Right lung (tissue), 10 donors: Measurements from ENCODE around the gene RAB19. TPM values are rescaled to one million over a fixed set of nuclear protein-coding genes. Genes with fewer than 3 reads are reported as not detected.
A peak's percentile ranks its signal among the peaks of the same experiment; 100 is the strongest.

Experiments used
- DNase-seq, 2 donors: peaks; one replicate each; pipeline ENCODE4 v3.0.0-alpha.2; 2013
- long read RNA-seq, 8 donors: transcript quantifications; one replicate each; lab custom pipeline, GENCODE V29; 2026
- polyA plus RNA-seq, 5 donors: library from polyadenylated mRNA; unstranded; fragments of 120-200 nt; gene quantifications; one replicate each; pipeline versions ENCODE4 v1.2.1 to v1.2.3, GENCODE V29; 2013; ENCODE audit warnings: inconsistent platforms in 1 of 5, low replicate concordance in 1 of 5; ENCODE audit not compliant: insufficient read length in 5 of 5, insufficient read depth in 1 of 5

RAB19 gene, protein sequence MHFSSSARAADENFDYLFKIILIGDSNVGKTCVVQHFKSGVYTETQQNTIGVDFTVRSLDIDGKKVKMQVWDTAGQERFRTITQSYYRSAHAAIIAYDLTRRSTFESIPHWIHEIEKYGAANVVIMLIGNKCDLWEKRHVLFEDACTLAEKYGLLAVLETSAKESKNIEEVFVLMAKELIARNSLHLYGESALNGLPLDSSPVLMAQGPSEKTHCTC
- polyA plus RNA-seq, result 1 to 10 TPM in 4 of 5 donors, under 1 TPM in 1; 0.52 to 1.7 (median 1.1) TPM
- long read RNA-seq, donor 1, partial matches to known transcripts, result 0 of 1 reads
- long read RNA-seq, donor 1, other reads (novel, unspliced or antisense), result 0 of 1 reads
- long read RNA-seq, donor 2, result 0 reads
- long read RNA-seq, donor 3, result 0 reads
- long read RNA-seq, donor 4, result 0 reads
- long read RNA-seq, donor 5, result 0 reads
- long read RNA-seq, donor 6, result 0 reads
- long read RNA-seq, donor 7, result 0 reads
- long read RNA-seq, donor 8, result 0 reads

DNA sequence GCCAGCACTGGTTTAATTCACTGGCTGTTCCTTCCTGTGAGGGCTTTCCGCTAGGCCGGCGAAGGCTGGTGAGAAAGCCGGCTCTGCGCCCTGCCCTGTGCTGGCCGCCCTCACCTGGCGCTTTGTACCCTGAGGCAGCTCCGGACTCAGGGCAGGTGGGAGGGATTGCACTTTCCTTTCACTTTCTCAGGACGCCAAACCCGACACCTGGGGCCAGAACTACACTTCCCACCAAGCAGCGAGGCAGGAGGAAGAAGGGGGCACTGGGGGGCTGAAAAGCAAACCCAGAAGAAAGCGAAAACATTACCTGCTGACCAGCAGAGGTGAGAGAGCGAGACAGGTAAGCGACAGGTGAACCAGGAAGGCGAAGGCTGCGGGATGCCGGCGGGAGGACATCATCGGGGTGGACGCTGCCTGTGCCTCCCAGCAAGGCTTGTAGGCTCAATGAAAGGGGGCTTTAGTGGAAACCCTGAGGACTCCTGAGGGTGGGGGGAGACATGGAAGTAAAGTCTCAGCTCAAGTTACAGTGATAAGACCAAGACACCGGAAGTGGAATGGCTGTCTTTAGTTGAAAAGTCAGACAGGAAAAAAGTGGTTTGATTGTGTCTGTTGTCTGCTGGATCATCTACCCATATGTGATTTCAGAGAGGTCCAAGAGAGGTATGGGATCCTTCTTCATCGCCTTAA, at the start of gene RAB19:
Gene RAB19 (plus strand): TSS at position 181 of the 687 bp plus-strand sequence. CDS start 3,589 bp downstream, outside the sequence.
- peak in 1 of 2 donors; percentile 29 for DNase-seq

DNA sequence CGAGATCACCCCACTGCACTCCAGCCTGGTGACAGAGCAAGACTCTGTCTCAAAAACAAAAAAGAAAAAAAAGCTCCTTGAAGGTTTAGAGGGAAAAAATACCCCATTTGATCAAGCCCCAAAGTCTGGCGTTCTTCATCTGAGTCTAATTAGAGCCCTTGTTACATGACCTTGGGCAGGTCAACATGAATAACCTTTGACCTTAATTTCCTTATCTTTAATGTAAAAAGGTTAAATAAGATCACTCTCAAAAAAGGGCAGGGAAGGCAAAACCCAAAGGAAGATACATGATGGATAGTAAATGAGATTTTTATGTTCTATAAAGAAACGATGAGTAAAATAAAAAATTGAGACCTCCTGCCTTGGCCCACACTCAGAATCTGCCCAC, 45.8 kb upstream of the RAB19 start:
- DNase-seq, result no peak

DNA sequence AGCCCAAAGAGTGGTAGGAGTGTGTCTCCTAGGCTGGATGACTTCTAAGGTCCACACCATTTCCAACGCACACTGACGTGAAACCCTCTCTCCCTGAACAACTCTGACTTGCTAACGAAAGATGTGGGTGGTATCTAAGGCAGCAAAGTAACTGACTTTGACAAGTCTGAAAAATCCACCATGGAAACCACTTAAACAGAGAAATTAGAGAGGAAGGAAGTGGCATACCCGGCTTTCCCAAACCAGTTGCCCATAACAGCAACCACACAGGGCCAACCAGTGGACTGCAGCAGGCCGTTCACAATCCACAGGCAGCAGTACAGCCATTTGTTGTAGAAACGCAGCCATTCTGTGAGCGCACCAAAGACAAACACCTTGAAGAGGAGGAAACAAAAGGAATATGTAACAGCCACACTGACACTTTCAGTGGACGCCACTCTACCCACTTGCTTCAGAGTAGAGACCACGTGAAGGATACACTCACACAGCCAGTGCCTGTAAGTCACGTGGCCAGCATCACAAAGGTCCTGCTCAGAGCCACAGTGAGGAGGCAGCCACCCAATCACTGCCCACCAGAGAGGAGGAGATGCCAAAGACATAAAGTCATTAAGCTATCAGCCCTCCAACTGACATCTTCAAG, 45.3 kb upstream of the RAB19 start:
- no peak for DNase-seq

DNA sequence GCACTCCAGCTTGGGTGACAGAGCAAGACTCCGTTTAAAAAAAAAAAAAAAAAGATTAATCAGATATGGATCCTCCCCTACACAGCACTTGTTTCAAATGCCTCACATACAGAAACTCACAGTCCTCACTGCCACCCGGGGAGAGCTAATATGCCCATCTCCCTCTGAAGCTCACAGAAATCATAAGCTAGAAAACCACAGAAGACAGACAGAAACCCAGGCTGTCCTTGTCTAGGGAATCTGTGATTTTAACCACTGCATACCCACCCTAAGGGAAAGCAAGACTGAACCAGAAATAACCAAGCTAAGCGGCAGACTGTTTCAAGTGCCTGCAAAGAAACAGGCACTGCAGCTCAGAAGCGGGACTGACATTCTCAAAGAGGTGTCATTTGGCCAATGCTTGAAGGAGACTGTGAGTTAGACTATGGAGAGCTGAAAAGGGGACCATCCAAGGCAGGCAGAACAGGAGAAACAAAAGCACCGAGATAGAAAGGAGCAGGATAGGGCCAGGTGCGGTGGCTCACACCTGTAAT, 43.1 kb upstream of the RAB19 start:
- no peak for DNase-seq

DNA sequence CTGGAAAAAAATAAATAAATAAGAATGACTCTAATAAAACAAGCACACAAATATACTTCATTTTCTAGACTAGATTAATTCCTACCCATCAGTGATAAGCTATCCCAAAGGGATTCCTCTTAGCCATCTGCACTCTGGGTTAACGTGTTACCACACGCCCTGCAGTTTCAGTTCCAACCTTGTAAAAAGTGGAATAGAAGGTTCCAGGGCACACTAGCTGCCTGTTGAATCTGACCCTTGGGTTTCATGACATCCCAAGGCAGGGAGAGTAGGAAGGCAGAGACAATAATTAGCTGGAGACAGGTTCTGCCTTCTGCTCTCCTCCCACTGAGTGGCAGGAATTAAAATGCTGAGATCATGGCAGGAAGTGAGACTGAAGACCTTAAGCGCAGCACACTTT, 39.0 kb upstream of the RAB19 start:
- DNase-seq, result no peak

DNA sequence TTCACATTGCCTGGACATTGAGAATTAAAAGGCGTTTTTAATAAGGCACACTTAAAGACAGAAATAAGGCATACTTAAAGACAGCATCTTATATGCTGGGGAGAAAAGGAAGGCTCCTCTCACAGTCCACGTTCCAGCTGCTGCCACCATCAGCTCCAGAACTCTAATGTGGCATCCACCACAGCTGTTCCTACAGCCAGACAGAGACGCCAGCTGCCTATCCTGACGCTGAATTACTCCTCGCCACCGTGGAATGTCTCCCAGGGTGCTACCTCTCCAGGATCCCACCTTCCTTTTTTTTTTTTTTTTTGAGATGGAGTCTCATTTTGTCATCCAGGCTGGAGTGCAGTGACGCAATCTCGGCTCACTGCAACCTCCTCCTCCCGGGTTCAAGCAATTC, 36.3 kb upstream of the RAB19 start:
- no peak for DNase-seq

DNA sequence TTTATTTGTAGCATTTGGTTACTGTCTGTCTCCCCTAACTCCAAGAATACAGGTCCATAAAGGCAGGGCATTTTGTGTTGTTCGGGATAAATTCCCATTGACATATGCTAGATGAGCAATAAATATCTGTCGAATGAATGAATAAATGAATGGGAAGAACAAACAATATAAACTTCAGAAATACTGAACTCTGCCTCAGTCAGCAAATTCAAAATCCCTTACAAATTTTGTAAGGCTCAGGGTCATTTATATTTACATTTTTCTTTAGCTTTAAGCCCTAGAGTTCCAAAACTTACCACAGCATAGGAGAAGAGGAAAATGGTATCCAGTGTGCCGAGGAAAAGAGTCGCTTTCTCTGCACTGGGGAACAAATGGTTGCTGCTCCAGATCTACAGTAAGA, 34.6 kb upstream of the RAB19 start:
- DNase-seq, result no peak

DNA sequence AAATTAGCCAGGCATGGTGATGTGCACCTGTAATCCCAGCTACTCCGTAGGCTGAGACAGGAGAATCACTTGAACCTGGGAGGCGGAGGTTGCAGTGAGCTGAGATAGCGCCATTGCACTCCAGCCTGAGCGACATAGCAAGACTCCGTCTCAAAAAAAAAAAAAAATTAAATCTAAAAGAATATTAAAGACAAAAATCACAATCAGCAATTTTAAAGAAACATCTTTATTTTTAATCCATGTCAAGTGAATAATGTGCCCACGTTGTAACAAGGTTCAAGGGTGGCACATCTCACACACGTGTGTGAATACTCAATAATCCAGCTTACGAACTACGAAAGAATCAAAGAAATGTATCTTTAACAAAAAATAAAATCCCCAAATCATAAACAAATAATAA, 28.5 kb upstream of the RAB19 start:
- DNase-seq, result no peak

DNA sequence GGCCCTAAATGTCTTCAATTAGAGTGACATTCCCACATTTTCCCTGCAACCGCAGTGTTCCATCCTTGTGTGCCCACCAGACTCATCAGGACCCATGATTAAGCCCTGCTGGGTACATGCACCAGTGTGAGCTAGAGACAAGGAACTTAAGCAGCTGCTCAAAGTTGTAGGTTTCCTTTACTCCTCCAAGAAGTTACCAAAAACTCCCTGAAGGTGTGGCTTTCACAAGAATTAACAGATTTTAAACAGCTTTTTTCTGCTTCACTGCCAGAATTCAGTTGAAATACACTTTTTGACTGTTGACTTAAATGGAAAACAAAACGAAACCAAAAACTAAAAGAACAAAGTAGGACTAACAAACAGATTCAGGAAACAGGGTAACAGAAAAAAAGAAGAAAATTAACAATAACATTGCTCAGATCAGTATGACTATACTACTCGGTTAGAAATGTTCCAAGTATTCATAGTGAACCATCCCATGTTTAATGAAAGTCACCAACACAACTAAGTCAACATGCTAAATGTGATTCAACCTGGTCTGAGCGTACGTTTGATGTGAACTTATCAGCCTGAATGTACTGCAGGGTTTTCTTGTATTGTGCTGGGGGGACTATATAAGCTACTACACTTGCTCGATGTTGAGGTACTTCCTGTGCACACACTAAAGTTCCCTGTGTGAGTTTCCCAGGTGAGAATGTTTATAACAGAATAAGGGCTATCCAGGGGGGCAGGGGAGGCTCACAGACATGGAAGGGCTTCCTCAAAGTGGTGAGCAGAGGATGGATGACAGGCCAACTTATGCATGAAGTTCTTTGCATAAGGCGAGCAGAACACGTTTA, 27.7 kb upstream of the RAB19 start:
- DNase-seq, result no peak

DNA sequence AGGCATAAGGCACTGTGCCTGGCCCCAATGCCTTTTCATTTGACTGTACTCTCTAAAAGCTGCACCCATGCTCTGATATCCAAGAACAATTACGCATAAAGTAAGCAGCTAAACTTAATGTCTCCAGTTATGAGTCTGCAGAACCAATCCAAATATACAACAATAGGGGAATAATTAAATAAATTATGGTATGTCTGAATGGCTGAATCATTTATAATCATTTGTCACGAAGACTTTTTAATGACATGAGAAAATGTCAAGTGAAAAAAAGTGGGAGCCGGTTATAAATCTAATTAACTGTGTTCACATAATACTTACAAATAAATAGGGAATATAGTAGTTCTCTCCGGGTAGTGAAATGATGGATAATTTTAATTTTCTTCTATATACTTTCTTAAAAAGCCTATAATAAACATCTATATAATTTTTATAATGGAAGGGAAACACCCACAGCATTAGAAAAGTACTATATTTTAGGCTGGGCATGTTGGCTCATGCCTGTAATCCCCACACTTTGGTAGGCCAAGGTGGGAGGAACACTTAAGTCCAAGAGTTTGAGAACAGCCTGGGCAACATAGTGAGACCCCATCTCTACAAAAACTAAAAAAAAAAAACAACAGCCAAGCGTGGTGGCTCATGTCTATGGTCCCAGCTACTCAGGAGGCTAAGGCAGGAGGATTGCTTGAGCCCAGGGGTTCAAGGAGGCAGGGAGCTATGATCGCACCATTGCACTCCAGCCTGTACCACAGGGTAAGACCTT, 19.7 kb upstream of the RAB19 start:
- DNase-seq, result no peak

DNA sequence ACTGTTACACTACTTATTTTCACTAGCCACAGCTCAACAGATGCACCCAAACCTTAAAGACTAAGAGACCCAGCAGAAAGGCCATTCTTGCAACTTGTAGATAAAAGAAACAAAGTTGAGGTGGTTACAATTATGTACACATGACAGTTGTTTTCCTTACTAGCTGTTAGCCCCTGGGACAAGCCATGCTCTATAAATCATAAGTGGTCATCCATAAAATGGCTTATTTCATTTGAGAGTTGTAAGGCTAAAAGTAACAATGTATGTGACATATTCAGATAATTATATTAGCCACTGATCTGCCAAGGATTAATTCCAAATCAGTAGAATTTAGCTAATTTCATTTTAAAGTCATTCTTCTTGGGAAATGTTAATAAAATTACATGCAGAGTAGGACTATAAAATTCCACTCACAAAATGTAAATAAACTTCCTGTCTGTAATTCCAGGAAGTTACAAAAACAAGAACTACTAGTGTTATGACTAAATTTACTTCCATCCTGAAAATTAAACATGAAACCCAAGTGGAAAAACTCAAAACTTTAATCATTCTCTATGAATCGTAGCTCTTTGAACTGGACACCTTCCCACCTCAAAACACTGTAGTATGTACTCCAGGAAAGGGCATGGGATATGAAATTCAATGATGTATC, 18.8 kb upstream of the RAB19 start:
- DNase-seq, result no peak

DNA sequence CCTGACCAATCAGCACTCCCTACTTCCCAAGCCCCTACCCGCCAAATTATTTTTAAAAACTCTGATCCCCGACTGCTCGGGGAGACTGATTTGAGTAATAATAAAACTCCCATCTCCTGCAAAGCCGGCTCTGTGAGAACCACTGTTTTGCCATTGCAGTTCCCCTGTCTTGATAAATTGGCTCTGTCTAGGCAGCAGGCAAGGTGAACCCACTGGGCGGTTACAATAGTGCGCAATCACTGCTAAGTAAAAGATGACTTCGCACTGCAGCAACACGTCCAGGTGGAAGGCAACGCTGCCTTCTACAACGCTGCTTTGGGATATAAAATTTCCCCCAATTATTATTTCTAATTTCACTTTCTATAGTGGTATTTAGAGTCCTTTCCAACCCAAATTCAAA, 14.4 kb upstream of the RAB19 start:
- no peak for DNase-seq

DNA sequence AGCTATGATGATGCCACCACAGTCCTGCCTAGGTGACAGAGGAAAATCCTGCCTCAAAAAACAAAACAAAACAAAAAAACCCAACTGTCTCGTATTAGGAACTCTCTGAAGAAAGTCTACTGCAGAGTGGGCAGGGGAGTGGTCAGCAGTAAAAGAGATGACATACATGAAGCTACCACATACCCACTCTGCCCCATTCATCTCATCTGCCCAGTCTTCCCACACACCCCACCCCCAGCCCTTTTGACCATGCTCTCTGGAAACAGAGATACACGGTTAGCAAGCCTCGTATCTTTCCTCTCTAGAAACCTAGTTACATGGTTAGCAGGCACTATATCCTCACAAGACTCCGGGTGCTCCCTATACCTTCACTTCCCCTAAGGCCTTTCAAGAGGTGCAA, 13.8 kb upstream of the RAB19 start:
- DNase-seq, result no peak

DNA sequence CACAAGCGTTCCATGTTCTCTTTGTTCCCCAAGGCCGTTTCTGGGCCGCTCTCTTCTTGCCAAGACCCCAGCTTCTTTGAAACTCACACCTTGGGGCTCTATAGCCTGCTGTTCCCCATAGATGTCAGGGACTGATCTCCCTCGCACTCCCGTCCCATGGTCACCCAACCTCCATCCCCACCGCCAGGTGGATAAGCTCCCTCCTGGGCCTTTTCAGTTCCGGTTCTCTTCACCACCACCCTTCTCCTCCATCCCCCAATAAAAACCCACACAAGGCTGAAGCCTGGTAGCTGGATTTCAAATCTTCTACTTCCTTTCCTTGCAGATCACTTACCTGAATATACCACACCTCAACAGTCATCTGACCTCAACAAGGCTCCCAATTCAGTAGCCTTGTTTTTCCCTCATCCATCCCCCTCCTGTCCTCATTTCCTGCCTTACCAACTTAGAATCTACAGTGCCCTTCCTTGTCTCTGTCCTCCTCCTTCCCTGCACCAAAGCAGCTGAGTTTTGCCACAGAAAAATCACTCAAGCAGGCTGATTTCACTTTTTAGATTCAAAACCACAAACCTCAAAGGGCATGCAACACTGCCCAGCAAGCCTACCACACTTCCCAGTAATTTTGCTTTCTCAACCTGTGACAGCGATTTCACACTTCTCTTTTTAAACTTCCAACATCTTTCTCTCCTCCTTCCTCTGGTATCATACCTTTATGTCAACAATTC, 13.2 kb upstream of the RAB19 start:
- no peak for DNase-seq

DNA sequence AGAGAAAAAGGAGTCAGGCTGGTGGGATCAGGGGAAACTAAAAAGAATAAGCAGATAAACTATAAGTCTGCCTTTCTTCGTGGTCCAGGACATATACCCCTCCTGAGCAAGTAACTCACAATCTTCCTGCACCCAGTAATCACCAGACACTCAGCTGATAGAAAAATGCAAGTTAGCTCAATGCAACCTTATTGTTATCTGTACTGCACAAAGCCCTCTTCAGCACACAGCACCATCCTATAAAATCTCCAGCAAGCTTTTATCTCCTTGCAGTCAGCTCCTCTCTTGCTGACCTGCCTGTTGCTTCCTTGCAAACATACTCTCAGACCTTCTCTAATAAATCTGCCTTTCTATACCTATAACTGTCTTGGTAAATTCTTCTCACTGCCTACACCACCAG, 12.2 kb upstream of the RAB19 start:
- no peak for DNase-seq

DNA sequence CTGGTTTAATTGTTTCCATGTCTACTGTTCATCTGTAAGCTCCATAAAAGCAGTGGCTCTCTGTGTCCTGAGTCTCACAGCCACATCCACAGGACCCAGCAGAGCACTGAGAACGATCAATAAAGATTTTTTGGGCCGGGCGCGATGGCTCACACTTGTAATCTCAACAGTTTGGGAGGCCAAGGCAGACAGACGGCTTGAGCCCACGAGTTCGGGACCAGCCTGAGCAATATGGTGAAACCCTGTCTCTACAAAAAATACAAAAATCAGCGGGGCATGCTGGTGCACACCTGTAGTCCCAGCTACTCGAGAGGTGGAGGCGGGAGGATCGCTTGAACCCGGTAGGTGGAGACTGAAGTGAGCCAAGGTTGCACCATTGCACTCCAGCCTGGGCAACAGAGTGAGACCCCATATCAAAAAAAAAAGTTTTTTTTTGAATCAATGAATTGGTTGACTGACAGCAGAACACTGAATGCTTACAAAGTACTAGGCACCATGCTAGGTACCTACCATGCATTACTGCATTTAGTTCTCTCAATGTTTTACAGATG, 10.0 kb upstream of the RAB19 start:
- no peak for DNase-seq

DNA sequence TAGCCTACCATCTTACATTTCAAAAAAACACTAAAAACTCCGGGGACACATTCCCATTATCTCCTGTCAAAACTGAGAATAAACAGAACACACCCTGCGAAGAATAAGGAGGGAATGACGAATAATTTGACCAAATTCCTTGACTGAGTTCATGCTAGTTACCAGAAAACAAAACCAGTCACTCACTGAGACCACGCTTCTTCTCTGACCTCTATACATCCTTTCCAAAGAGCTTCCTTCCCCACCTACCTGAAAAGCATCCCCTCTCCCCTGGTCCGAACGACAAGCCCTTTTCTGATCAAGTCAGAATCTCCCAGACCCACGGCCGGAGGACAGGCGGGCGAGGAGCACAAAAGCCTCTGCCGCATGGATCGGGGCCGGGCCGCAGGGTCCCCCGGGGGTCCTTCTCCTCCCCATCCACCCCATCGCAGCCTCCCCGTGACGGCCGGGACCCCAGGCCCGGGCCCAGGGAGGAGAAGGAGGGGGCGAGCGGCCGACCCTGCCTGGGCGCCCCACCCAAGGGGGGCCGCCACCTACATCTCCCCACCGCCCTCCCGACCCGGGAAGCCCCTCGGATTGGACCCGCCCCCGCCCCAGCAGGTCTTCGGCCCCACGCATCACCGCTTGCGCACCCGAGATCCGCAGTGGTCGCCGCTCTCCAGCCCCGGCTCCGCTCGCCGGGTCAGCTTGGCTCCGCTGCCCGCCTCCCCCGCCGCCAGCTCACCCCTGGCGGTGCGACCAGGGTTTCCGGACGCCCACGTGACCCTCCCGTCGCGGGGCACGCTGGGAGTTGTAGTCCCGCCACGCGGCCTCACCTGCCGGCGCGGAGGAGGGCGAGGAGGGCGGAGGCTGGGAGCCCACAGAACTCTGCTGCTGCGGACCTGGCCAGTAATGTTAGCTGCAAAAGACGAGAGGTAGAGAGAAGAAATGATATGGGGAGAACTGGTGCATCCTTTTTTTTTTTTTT, 5.8 kb upstream of the RAB19 start, which contains the start of gene SLC37A3:
Gene SLC37A3 (minus strand): TSS at position 747 of the 967 bp plus-strand sequence. CDS start 16,004 bp downstream, outside the sequence.
- DNase-seq, result peak; percentile 75 to 78

DNA sequence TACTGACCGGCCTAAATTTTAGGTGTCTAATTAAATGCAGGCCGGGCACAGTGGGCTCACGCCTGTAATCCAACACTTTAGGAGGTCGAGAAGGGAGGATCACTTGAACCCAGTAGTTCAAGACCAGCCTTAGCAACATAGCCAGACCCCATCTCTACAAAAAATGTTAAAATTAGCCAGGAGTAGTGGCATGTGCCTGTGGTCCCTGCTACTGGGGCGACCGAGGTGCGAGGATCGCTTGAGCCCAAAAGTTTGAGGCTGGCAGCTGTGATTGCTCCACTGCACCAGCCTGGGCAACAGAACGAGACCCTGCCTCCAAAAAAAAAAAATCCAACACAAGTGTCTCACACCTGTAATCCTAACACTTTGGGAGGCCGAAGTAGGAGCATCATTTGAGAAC, 5.0 kb upstream of the RAB19 start:
- no peak for DNase-seq
